Stimulated activated naive CD8-positive, alpha-beta T cell treated with anti-CD3 and anti-CD28 coated beads, Interleukin-15, amount 100 ng/mL, for 72 hours (primary cell): ENCODE measurements around the gene FBXW8.

ENCODE experiments used
- ATAC-seq: fragments of 150-1000 bp; cut with Tn5 transposase; 2 replicates; pipeline ENCODE4 v1.10.0; 2021; ENCODE audit warnings: mild to moderate bottlenecking, moderate library complexity
- DNase-seq, 2 donors: peaks; one replicate each; pipeline ENCODE4 v3.0.0; 2021 to 2022
- H3K27ac Mint-ChIP-seq, 2 donors: one replicate each; pipeline ENCODE4 v1.8.0; 2022; ENCODE audit warnings: mild to moderate bottlenecking in 2 of 2, mixed read lengths in 2 of 2, moderate library complexity in 2 of 2
- H3K27me3 Mint-ChIP-seq: one replicate; pipeline ENCODE4 v1.8.0; 2022; ENCODE audit warnings: mixed read lengths
- H3K4me1 Mint-ChIP-seq: one replicate; pipeline ENCODE4 v1.8.0; 2022; ENCODE audit warnings: mild to moderate bottlenecking, mixed read lengths
- H3K4me3 Mint-ChIP-seq, 2 donors: one replicate each; pipeline ENCODE4 v1.8.0; 2022; ENCODE audit warnings: mild to moderate bottlenecking in 2 of 2, mixed read lengths in 2 of 2, moderate library complexity in 1 of 2
- H3K9me3 Mint-ChIP-seq, 2 donors: one replicate each; pipeline ENCODE4 v1.8.0; 2022; ENCODE audit warnings: mixed read lengths in 2 of 2

Gene FBXW8

DNA sequence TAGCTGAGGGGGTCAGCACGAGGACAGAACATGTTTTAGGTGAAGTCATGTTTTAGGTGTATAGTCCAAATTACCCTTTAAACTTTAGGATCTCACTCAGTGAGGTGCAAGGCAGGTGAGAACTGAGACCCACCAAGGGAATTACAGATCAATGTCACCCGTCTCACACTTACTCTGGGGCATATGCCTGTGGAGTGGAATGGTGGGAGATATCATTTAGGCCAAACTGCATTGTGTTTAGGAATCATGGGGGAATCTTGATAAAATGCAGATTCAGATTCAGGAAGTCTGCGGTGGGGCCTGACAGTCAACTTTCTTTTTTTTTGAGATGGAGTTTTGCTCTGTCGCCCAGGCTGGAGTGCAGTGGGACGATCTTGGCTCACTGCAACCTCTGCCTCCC, 17.8 kb downstream of the FBXW8 start:
- ATAC-seq (no peak), DNase-seq (no peak)
- Mint-ChIP-seq H3K4me1 (peaks cover 47% of the 10 kb centered on the region), H3K27ac (no peak overlapping the region), H3K9me3 (no peaks in the 10 kb centered on the region), H3K27me3 (no peaks in the 10 kb centered on the region), H3K4me3 (no peak overlapping the region)

DNA sequence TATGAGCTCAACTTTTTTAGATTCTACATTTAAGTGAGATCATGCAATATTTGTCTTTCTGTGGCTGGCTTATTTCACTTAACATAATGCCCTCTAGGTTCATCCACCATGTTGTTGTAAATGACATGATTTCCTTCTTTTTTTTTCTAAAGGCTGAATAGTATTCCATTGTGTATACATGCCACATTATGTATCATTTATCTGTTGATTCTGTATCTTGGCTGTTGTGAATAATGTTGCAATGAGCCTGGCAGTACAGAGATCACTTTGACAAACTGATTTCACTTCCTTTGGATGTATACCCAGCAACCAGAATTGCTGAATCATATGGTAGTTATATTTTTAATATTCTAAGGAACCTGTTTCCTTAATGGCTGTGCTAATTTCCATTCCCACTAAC, 19.1 kb downstream of the FBXW8 start:
- DNase-seq: no peak
- ATAC-seq: no peak
- no peak overlapping the region for H3K27ac Mint-ChIP-seq
- peaks cover 33% of the 10 kb centered on the region for H3K4me1 Mint-ChIP-seq
- no peak overlapping the region for H3K4me3 Mint-ChIP-seq
- no peaks in the 10 kb centered on the region for H3K9me3 Mint-ChIP-seq
- H3K27me3 Mint-ChIP-seq: no peaks in the 10 kb centered on the region

DNA sequence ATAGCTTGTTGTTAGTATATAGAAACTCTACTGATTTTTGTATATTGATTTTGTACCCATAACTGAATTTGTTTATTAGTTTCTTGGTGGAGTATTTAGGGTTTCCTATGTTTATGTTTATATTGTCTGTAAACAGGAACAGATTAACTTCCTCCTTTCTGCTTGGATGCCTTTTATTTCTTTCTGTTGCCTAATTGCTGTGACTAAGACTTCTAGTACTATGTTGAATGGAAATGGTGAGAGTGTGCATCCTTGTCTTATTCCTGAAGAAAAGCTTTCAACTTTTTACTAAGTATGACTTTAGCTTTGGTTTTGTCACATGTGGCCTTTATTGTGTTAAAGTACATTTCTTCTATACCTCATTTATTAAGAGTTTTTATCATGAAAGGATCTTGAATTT, 20.9 kb downstream of the FBXW8 start:
- H3K9me3 Mint-ChIP-seq: no peaks in the 10 kb centered on the region
- no peak overlapping the region for H3K27ac Mint-ChIP-seq
- ATAC-seq: no peak
- H3K4me1 Mint-ChIP-seq: peaks cover 15% of the 10 kb centered on the region
- no peaks in the 10 kb centered on the region for H3K27me3 Mint-ChIP-seq
- no peak for DNase-seq
- H3K4me3 Mint-ChIP-seq: no peak overlapping the region

DNA sequence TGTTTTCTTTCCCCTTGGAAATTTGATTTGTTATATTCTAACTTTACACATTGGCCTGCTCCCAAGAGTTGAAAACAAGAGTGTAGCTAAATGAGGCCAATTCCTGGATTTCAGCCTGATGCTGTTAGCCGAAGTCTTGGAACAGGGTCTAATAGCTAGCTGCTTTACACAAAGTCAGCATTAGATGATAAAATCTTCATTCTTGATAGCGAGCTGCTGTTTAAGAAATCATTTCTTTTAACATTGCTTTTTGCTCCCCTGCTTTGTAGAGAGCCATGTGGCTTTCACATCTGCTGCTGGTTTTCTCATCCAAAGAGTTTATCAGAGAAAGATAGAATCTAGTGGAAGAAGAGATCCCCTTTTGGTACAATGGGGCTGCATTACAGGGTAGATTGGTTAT, 22.3 kb downstream of the FBXW8 start:
- peaks cover 7% of the 10 kb centered on the region for H3K4me1 Mint-ChIP-seq
- no peak overlapping the region for H3K4me3 Mint-ChIP-seq
- no peaks in the 10 kb centered on the region for H3K9me3 Mint-ChIP-seq
- no peaks in the 10 kb centered on the region for H3K27me3 Mint-ChIP-seq
- ATAC-seq (no peak), DNase-seq (no peak)
- H3K27ac Mint-ChIP-seq: no peak overlapping the region

DNA sequence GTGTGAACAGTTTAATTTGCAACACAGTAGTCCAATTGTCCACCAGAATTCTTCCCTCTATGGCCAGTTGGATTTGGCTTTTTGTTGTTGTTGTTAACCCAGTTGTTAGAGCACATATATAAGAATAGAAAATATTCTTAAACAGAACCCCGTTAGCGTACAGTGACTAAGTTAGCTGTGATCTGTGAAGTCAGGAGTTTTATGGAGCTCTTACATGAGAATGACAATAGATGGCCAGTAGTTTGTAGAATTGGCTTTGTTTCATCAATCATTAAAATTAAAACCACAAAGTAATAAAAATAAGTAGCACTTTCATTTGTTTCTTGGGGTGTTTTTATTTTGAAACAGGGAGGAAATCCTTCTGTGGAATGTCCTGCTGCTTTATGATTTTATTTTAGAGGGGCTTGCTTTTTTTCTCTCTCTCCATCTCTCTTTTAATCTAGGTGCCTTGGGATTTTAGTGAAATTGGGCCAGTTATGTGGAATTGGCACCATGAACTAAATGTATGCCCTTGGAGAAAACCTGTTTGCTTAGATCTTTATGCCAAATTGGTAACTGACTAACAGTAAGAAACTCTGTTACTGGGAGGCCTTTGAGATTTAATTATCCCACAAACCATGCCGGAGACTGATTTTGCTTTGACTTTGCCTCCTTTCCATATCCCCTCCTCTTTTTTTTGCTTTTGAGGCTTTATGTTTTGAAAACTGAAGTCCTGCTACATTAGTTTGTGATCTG, 22.9 kb downstream of the FBXW8 start:
- ATAC-seq (no peak), DNase-seq (no peak)
- Mint-ChIP-seq H3K4me3 (no peak overlapping the region), H3K9me3 (no peaks in the 10 kb centered on the region), H3K4me1 (peaks cover 7% of the 10 kb centered on the region), H3K27ac (no peak overlapping the region), H3K27me3 (no peaks in the 10 kb centered on the region)

DNA sequence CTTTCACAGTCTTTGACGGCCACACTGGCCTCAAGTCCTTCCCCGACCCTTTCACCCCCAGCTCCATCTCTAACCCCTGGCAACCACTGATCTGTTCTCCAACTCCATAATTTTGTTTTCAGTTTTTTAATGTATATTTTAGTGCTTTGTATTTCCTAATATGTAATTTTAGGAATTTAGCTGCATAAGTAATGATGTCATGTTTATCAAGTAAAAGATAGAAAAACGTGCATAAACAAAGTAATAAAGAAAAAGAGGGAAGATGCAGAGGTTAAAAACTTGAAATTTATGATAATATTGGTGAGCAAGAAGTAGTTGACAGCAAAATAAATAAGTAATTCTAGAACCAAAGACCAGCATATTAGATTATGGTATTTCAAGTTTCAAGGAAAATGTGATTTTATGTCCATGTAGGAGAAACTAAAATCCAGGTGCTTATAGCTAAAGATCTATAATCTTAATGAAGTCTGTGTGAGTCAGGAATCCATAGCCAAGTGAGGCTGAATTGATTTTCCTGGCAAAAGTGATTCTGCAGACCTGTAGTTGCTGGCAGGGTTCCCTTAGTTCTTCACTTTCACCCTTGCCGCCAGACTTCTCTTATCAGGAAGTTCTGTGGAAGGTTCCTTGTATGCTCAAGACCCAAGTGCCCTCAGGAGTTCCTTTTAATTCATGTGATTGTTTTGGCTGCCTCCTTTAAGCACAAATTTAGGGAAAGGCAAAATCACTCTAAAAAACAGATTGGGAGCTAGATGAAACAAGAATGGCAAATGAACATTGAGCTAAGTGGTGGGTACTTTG, 24.4 kb downstream of the FBXW8 start:
- no peaks in the 10 kb centered on the region for H3K9me3 Mint-ChIP-seq
- no peaks in the 10 kb centered on the region for H3K27me3 Mint-ChIP-seq
- DNase-seq (no peak), ATAC-seq (no peak)
- no peak overlapping the region for H3K27ac Mint-ChIP-seq
- H3K4me1 Mint-ChIP-seq: peaks cover 6% of the 10 kb centered on the region
- no peak overlapping the region for H3K4me3 Mint-ChIP-seq

DNA sequence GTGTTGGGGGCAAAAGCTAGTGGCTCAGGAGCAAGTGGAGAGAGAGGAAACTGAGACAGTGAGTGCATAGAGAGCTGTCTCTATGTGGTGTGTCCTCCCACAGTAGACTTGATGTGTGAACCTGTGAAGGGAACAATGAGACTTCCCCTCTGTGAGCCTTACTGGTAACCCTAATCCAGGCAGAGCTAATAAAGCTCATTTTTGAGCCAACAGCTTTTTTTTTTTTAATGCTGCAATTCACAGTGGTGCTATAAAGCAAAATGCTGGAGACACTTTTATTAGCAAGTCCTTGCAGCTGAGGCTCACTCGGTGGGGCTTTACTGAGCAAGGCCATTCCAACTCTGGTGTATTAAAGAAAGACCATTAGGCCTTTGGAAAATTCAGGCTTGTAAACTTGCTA, 26.9 kb downstream of the FBXW8 start:
- peaks cover 0 to 7% of the 10 kb centered on the region in 2 donors for H3K9me3 Mint-ChIP-seq
- no peaks in the 10 kb centered on the region for H3K27me3 Mint-ChIP-seq
- H3K4me1 Mint-ChIP-seq: no peaks in the 10 kb centered on the region
- H3K4me3 Mint-ChIP-seq: no peak overlapping the region
- H3K27ac Mint-ChIP-seq: no peak overlapping the region
- DNase-seq (no peak), ATAC-seq (no peak)

DNA sequence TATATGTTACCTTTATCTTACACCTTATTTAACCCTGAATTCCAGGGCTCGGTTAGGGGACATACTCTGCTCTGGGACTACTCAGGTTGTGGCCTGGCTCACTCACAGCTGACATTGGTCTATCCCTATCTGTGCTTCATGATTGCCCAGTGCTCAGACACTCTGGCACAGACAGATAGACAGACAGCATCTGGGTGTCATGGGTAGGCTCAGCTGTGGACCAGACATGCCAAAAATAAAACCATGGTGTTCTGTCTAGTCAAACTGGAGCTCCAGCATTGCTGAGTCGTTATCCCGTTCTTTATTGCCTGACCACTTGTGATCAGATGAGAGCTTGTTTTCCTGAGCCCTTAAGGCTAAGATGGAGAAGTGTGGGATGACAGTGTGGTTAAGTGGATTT, 29.0 kb downstream of the FBXW8 start:
- H3K4me1 Mint-ChIP-seq: no peaks in the 10 kb centered on the region
- peaks cover 5 to 17% of the 10 kb centered on the region in 2 donors for H3K9me3 Mint-ChIP-seq
- DNase-seq (no peak), ATAC-seq (no peak)
- no peak overlapping the region for H3K4me3 Mint-ChIP-seq
- no peaks in the 10 kb centered on the region for H3K27me3 Mint-ChIP-seq
- H3K27ac Mint-ChIP-seq: no peak overlapping the region

DNA sequence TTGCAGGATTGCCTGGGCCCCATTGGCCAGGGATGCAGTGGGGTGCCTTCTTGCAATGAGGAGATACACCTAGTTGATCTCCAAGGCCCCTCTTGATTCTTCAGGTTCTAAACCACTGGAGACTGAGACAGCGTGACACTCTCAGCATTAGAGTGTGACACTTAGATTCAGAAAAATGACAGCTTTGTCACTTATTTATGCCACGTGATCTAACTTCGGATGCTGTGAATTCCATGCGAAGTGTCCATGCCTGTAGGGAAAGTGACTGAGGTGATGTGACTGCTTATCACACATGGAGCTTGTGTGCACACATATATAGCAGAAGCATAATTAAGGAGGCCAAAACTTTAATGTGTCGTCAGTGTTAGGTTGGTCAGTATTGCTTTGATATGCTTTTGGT, 30.4 kb downstream of the FBXW8 start:
- no peak overlapping the region for H3K27ac Mint-ChIP-seq
- H3K4me1 Mint-ChIP-seq: no peaks in the 10 kb centered on the region
- H3K4me3 Mint-ChIP-seq: no peak overlapping the region
- H3K9me3 Mint-ChIP-seq: peaks cover 5 to 17% of the 10 kb centered on the region in 2 donors
- DNase-seq (no peak), ATAC-seq (no peak)
- H3K27me3 Mint-ChIP-seq: no peaks in the 10 kb centered on the region

DNA sequence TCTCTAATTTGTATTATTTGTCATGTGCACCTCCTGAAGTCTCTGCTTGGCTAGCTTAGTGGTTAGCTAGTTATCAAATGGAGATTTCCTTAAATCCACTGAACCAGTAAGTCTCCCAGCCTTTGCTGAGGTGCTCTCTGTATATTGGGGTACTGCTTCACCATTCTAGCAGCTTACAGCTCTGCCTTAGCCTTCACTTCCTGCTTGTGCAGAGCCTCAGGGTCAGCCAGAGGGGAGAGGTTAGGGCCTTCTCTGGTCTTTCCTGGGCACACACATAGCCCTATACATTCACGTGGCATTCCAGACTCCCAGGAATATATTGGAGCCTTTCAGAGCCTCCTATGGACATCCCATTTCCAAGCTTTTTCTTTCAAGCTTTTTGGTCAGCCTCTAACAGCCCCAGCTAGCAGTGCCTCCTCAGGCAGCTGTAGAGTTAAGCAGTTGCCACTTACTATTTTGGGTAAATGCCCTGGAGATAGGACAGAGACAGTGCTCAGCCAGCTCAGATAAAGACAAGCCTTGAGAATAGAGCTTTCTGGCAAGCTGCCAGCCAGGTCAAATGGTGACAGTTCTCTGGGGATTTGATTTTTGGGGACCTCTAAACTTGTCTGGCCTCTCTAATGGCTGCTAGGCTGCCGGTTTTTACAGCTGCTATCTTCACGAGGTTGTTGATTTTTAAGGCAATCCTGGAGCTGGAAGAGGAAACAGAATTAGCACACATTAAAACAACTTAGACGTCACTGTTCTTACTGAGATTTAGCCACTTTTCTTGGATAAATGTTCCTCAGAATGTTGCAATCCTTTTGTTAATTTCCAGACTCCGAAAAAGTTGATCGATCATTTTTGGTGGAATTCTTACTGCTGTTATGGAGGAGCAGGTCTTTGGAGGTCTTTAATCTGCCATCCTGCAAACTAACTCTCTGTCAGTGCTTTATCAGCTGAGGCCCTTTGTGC, 32.9 kb downstream of the FBXW8 start:
- Mint-ChIP-seq H3K4me1 (no peaks in the 10 kb centered on the region), H3K27ac (no peak overlapping the region), H3K27me3 (no peaks in the 10 kb centered on the region), H3K9me3 (peaks cover 5 to 17% of the 10 kb centered on the region in 2 donors), H3K4me3 (no peak overlapping the region)
- ATAC-seq (no peak), DNase-seq (no peak)

DNA sequence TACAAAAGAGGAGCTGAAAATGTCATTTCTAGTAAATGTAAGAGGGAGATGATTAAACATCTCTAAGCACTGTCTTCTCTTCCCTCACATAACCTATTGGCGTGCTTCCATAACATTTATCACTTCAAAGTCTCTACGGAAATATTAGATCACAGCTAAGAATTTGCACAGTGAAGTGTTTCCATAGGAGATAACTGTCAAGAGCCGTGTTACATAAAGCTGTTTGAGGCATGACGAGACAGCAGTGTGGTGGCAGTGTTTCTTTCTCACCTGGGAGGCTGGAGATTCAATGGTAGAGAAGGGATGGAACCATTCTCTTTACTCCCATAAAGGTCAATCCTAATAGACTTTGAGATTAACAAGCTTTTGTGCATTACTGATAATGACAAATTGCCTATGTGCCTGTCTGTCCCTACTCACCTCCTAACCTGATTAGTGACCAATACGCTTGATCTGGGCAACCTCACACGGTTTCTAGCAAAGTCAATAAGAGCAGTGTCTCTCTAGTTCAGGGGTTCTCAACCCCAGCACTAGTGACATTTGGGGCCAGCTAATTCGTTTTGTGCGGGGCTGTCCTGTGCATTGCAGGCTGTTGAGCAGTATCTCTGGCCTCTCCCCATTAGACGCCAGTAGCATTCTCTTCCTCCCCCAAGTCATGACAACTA, 35.3 kb downstream of the FBXW8 start:
- Mint-ChIP-seq H3K4me3 (no peak overlapping the region), H3K27ac (no peak overlapping the region), H3K27me3 (no peaks in the 10 kb centered on the region), H3K9me3 (peaks cover 5 to 17% of the 10 kb centered on the region in 2 donors), H3K4me1 (no peaks in the 10 kb centered on the region)
- DNase-seq (no peak), ATAC-seq (no peak)

DNA sequence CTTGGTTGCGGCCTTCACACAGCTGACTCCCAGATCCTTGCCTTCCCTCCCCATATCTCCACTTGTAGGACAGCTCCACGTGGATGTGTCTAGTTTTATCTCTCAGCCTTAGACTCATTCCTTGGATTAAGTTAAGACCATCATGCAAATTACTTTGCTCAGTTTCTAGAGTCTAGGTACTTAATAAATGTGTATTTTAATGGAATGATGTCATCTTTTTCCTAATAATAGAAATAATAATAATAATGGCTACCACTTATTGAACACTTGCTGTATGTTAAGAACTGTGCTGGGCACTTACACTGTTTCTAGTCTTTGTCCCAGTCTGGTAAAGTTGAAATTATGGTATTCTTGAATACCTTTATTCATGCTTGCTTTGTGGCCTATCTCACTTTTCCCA, 37.5 kb downstream of the FBXW8 start:
- ATAC-seq: no peak
- no peak for DNase-seq
- Mint-ChIP-seq H3K4me1 (no peaks in the 10 kb centered on the region), H3K27me3 (no peaks in the 10 kb centered on the region), H3K27ac (peak overlapping the region in 1 of 2 donors; percentile 53), H3K4me3 (no peak overlapping the region), H3K9me3 (peaks cover 3 to 5% of the 10 kb centered on the region in 2 donors)

DNA sequence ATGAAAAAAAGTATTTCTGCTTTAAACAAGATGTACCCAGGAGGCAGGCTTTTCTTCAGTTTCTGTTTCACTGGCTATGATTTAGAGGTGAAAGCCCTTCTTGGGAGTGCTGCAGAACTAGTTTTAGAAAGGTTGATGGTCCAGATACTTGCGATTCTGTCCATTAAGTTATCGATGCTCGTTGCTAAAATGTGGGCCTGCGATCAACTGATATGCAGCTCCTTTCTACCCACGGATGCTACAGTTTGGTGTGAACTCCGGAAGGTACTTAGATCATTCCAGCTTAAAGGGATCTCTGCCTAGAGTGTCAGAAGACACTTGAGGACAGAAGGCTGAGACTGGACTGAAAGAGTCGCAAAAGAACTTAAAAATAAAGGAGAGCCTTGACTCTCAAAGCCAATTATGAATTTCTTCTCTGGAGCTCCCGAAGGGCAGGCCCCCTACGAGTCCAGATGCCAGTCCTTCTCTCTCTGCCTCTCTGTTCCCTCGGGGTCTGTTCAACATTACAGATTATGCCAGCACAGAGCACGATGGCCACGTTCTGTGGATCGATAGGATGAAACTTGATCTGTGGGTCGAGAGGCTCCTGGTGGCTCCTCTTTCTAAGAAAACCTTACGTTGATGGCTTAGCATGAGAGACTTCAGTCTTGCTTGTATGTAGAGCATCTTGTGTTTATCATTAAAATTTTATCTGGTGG, 40.0 kb downstream of the FBXW8 start:
- H3K27me3 Mint-ChIP-seq: no peaks in the 10 kb centered on the region

DNA sequence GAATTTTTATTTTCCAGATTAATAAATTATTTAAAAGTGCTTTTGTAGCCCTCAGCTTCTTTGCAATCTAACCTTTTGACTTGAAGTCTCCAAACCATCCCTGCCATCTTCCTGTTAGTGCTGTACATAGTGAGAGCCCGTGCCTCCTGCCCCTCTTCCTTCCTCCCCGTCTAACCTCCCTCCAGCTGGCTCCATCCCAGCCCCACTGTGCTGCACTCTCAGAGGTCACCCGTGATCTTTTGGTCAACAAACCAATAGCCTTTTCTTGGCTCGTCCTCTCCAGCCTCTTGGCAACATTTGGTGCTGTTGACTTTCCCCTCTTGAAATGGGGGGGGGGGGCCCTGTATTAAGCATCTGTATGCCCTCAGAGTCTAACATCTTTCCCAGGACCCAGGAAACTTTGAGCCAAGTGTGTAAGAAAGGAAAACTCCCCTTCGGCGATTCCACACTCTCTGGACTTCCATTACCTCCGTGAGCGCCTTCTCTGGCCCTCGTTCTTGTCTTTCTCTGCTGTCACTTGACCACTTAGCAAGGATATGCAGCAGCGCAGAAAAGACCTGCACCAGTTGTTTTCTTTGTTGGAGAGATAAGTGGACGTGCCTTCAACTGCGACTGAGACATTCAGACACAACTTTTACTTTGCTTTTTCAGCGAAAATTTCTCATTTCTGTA, 44.1 kb downstream of the FBXW8 start:
- Mint-ChIP-seq H3K27me3 (no peaks in the 10 kb centered on the region), H3K4me3 (no peak overlapping the region), H3K27ac (peak overlapping the region in 1 of 2 donors; percentile 66), H3K9me3 (no peaks in the 10 kb centered on the region), H3K4me1 (peaks cover 19% of the 10 kb centered on the region)
- ATAC-seq (no peak), DNase-seq (no peak)

More for the DNA sequence above, 40.0 kb downstream of the FBXW8 start:
- no peaks in the 10 kb centered on the region for H3K9me3 Mint-ChIP-seq
- ATAC-seq (no peak), DNase-seq (no peak)
- H3K4me1 Mint-ChIP-seq: peaks cover 8% of the 10 kb centered on the region
- H3K27ac Mint-ChIP-seq: no peak overlapping the region
- H3K4me3 Mint-ChIP-seq: no peak overlapping the region
